Sigmoid colon (tissue), 7 donors: Measurements from ENCODE around the gene HEATR5B. TPM values are rescaled to one million over a fixed set of nuclear protein-coding genes. Genes with fewer than 3 reads are reported as not detected.

ENCODE experiments used
- DNase-seq: peaks from one replicate; pipeline ENCODE4 v3.0.0-alpha.2; 2019
- H3K27ac ChIP-seq, 4 donors: fragments of 200-600 bp; sonication (generic); one replicate each; pipeline ENCODE4 v1.5.1; 2016 to 2019; ENCODE audit warnings: mild to moderate bottlenecking in 1 of 4
- H3K27me3 ChIP-seq, 3 donors: fragments of 200-600 bp; sonication (generic); one replicate each; pipeline ENCODE4 v1.5.1; 2019; ENCODE audit warnings: mild to moderate bottlenecking in 1 of 3
- H3K36me3 ChIP-seq, 4 donors: fragments of 200-600 bp; sonication (generic); one replicate each; pipeline ENCODE4 v1.5.1; 2016 to 2019
- H3K4me1 ChIP-seq, 4 donors: fragments of 200-600 bp; sonication (generic); one replicate each; pipeline ENCODE4 v1.5.1; 2017 to 2019
- H3K4me3 ChIP-seq, 4 donors: fragments of 200-600 bp; sonication (generic); one replicate each; pipeline ENCODE4 v1.5.1; 2017 to 2019; ENCODE audit warnings: mild to moderate bottlenecking in 2 of 4, moderate library complexity in 1 of 4
- H3K9me3 ChIP-seq, 4 donors: fragments of 200-600 bp in 3 of 4; sonication (generic) in 3 of 4; one replicate each; pipeline versions ENCODE4 v1.5.1 to v1.6.1; 2013 to 2019
- CTCF ChIP-seq, 4 experiments: fragments of 450-650 bp in 3 of 4; fragments of 200-600 bp in 1 of 4; IDR thresholded peaks; one replicate each; pipeline ENCODE4 v1.5.1; 2016 to 2019; ENCODE audit warnings: antibody characterized with exemption in 4 of 4, mild to moderate bottlenecking in 3 of 4, moderate library complexity in 2 of 4
- EP300 ChIP-seq, 4 donors: sonication (generic); formaldehyde crosslinking; IDR thresholded peaks; one replicate each; pipeline ENCODE4 v1.6.1; 2017; ENCODE audit warnings: antibody characterized with exemption in 4 of 4
- POLR2A ChIP-seq, 2 donors: fragments of 450-650 bp; IDR thresholded peaks; one replicate each; pipeline ENCODE4 v1.6.1; 2016; ENCODE audit warnings: antibody characterized with exemption in 2 of 2, mild to moderate bottlenecking in 2 of 2, moderate library complexity in 2 of 2
- POLR2AphosphoS5 ChIP-seq, 4 donors: sonication (generic); formaldehyde crosslinking; IDR thresholded peaks; one replicate each; pipeline ENCODE4 v1.6.1; 2017; ENCODE audit warnings: antibody characterized with exemption in 4 of 4
- WGBS, 2 donors: extraction: QIAGEN DNeasy Blood & Tissue Kit; methylation state at CpG; one replicate each; pipeline ENCODE4 v1.1.7; 2013; 5-methylcytosine and 5-hydroxymethylcytosine counted together
- intact Hi-C: fragments of 100-400 bp; cut with DNase I; formaldehyde crosslinking; loops from one replicate; pipeline ENCODE4 v1.15.1; 2023
- polyA plus RNA-seq, 3 donors: library from polyadenylated mRNA; stranded (reverse); fragments of 200-250 nt; gene quantifications; one replicate each; pipeline ENCODE4 v1.2.3, GENCODE V29; 2013
- total RNA-seq, 4 donors: library from RNA; depleted of rRNA; stranded (reverse); fragments of >200 nt; gene quantifications; one replicate each; pipeline ENCODE4 v1.1.0, GENCODE V29; 2016
- donor health status: healthy with polysubstance abuse.
- donor health status: Bipolar disorder and iron deficiency.
- donor health status: healthy.

Gene HEATR5B
- total and polyA plus RNA-seq, 7 donors: 3.0 to 24.7 (median 16.6) TPM

- 0 to 1% methylated on average over 42 of the region's 42 CpGs for WGBS, 2 donors
- H3K27me3 ChIP-seq: no peaks in the 10 kb centered on the region
- intact Hi-C loops: no loop called here
- peak overlapping the region; percentile 87 to 90 (median 90) for H3K27ac ChIP-seq
- no peak for TF ChIP-seq EP300 (IDR thresholded peaks at IDR 0.05)
- DNase-seq: no peak
- H3K4me1 ChIP-seq: peaks cover 0 to 15% (median 7%) of the 10 kb centered on the region in 4 donors
- no peaks in the 10 kb centered on the region for H3K9me3 ChIP-seq
- peak overlapping the region; percentile 86 to 99 (median 94) for H3K4me3 ChIP-seq
- H3K36me3 ChIP-seq: no peaks in the 10 kb centered on the region
Observed at GRCh38 chr2:36965751-36966369, 118.3 kb downstream of the HEATR5B start.

- Histone ChIP-seq H3K27ac (peak overlapping the region in 3 of 4 donors; percentile 90), H3K36me3 (no peaks in the 10 kb centered on the region), H3K27me3 (no peaks in the 10 kb centered on the region), H3K4me3 (peak overlapping the region; percentile 86 to 99 (median 94)), H3K9me3 (no peaks in the 10 kb centered on the region), H3K4me1 (peaks cover 0 to 15% (median 7%) of the 10 kb centered on the region in 4 donors)
- intact Hi-C loops: no loop called here
- no peak for DNase-seq
- WGBS, 2 donors: 12 to 35% methylated on average over 2 of the region's 2 CpGs
- no peak for TF ChIP-seq CTCF (IDR thresholded peaks at IDR 0.05)
- TF ChIP-seq POLR2AphosphoS5 (IDR thresholded peaks at IDR 0.05): no peak
- no peak for TF ChIP-seq POLR2A (IDR thresholded peaks at IDR 0.05)
- no peak for TF ChIP-seq EP300 (IDR thresholded peaks at IDR 0.05)
Observed at GRCh38 chr2:36965206-36965605, 119.0 kb downstream of the HEATR5B start.

GRCh38 chr2:36964496-36965058 is 119.6 kb downstream of the HEATR5B start:
- H3K27ac ChIP-seq: no peak overlapping the region
- H3K4me3 ChIP-seq: no peak overlapping the region
- H3K36me3 ChIP-seq: no peaks in the 10 kb centered on the region
- WGBS, 2 donors: 48 to 79% methylated on average over 5 of the region's 5 CpGs
- H3K9me3 ChIP-seq: no peaks in the 10 kb centered on the region
- intact Hi-C loops: no loop called here
- DNase-seq: no peak
- no peaks in the 10 kb centered on the region for H3K27me3 ChIP-seq
- H3K4me1 ChIP-seq: peaks cover 0 to 15% (median 7%) of the 10 kb centered on the region in 4 donors
- no peak for TF ChIP-seq POLR2AphosphoS5 (IDR thresholded peaks at IDR 0.05)
- TF ChIP-seq CTCF (IDR thresholded peaks at IDR 0.05): no peak

- no peaks in the 10 kb centered on the region for H3K36me3 ChIP-seq
- TF ChIP-seq POLR2A (IDR thresholded peaks at IDR 0.05): no peak
- no peak for TF ChIP-seq POLR2AphosphoS5 (IDR thresholded peaks at IDR 0.05)
- no peak for TF ChIP-seq CTCF (IDR thresholded peaks at IDR 0.05)
- no peak for TF ChIP-seq EP300 (IDR thresholded peaks at IDR 0.05)
- peaks cover 0 to 15% (median 7%) of the 10 kb centered on the region in 4 donors for H3K4me1 ChIP-seq
- 88 to 92% methylated on average over 4 of the region's 4 CpGs for WGBS, 2 donors
- no peaks in the 10 kb centered on the region for H3K9me3 ChIP-seq
- intact Hi-C loops: no loop called here
- DNase-seq: no peak
- no peaks in the 10 kb centered on the region for H3K27me3 ChIP-seq
- no peak overlapping the region for H3K4me3 ChIP-seq
- no peak overlapping the region for H3K27ac ChIP-seq
Observed at GRCh38 chr2:36963734-36964133, 120.4 kb downstream of the HEATR5B start.

- H3K9me3 ChIP-seq: no peaks in the 10 kb centered on the region
- no peaks in the 10 kb centered on the region for H3K36me3 ChIP-seq
- H3K4me3 ChIP-seq: no peak overlapping the region
- no peak for DNase-seq
- WGBS, 2 donors: 68 to 86% methylated on average over 4 of the region's 4 CpGs
- peaks cover 0 to 15% (median 7%) of the 10 kb centered on the region in 4 donors for H3K4me1 ChIP-seq
- H3K27ac ChIP-seq: no peak overlapping the region
- intact Hi-C loops: no loop called here
- TF ChIP-seq EP300 (IDR thresholded peaks at IDR 0.05): no peak
- TF ChIP-seq POLR2AphosphoS5 (IDR thresholded peaks at IDR 0.05): no peak
- no peak for TF ChIP-seq POLR2A (IDR thresholded peaks at IDR 0.05)
- no peak for TF ChIP-seq CTCF (IDR thresholded peaks at IDR 0.05)
- H3K27me3 ChIP-seq: no peaks in the 10 kb centered on the region
Observed at GRCh38 chr2:36963106-36963505, 121.1 kb downstream of the HEATR5B start.
